Loucy (cell line): ENCODE data around the gene PARM1.

Source experiments
- H2AFZ ChIP-seq: fragments of 200-600 bp; sonication (generic); 2 replicates; pipeline ENCODE4 v1.6.0; 2016; ENCODE audit warnings: antibody characterized with exemption, mild to moderate bottlenecking, low read length, moderate library complexity
- H3F3A ChIP-seq: fragments of 200-600 bp; 2 replicates; pipeline ENCODE4 v1.6.0; 2016; ENCODE audit warnings: antibody characterized with exemption, low read depth, mild to moderate bottlenecking
- H3K27me3 ChIP-seq: fragments of 200-600 bp; sonication (generic); 2 replicates; pipeline ENCODE4 v1.6.1; 2014; ENCODE audit warnings: low read length, mild to moderate bottlenecking; ENCODE audit not compliant: insufficient read depth, poor library complexity, severe bottlenecking
- H3K36me3 ChIP-seq: fragments of 200-600 bp; sonication (generic); 2 replicates; pipeline ENCODE4 v1.6.1; 2016; ENCODE audit warnings: low read length; ENCODE audit not compliant: insufficient read depth
- H3K4me1 ChIP-seq: fragments of 200-600 bp; sonication (generic); 2 replicates; pipeline ENCODE4 v1.5.1; 2014; ENCODE audit warnings: low read length, mild to moderate bottlenecking; ENCODE audit not compliant: insufficient read depth, poor library complexity, severe bottlenecking
- H3K4me2 ChIP-seq: fragments of 200-600 bp; sonication (generic); 2 replicates; pipeline ENCODE4 v1.6.0; 2014; ENCODE audit warnings: antibody characterized with exemption, low read length, low read depth, mild to moderate bottlenecking; ENCODE audit not compliant: poor library complexity, severe bottlenecking
- H3K4me3 ChIP-seq: fragments of 200-600 bp; sonication (generic); 2 replicates; pipeline ENCODE4 v1.5.1; 2014; ENCODE audit warnings: low read length, mild to moderate bottlenecking, mixed read lengths; ENCODE audit not compliant: poor library complexity, severe bottlenecking
- H3K79me2 ChIP-seq: fragments of 200-600 bp; sonication (generic); 2 replicates; pipeline ENCODE4 v1.6.1; 2014; ENCODE audit warnings: low read length; ENCODE audit not compliant: insufficient read depth
- H3K9ac ChIP-seq: fragments of 200-600 bp; sonication (generic); 2 replicates; pipeline ENCODE4 v1.6.0; 2014; ENCODE audit warnings: mild to moderate bottlenecking, low read depth, low read length, moderate library complexity; ENCODE audit not compliant: poor library complexity, severe bottlenecking
- H3K9me2 ChIP-seq: fragments of 200-600 bp; sonication (generic); replicated peaks from 2 replicates; pipeline ENCODE4 v1.6.1; 2016; ENCODE audit warnings: low read depth, low read length, mixed read lengths
- H3K9me3 ChIP-seq: fragments of 200-600 bp; sonication (generic); 2 replicates; pipeline ENCODE4 v1.6.1; 2014; ENCODE audit warnings: mild to moderate bottlenecking, antibody characterized with exemption, low read length, low read depth; ENCODE audit not compliant: insufficient read depth
- H4K20me1 ChIP-seq: fragments of 200-600 bp; sonication (generic); 2 replicates; pipeline ENCODE4 v1.6.0; 2014; ENCODE audit warnings: antibody characterized with exemption, low read length, mild to moderate bottlenecking; ENCODE audit not compliant: insufficient read depth, poor library complexity, severe bottlenecking
- CTCF ChIP-seq: fragments of 200-600 bp; sonication (generic); conservative IDR thresholded peaks from 2 replicates; pipeline ENCODE4 v1.5.1; 2014; ENCODE audit warnings: mild to moderate bottlenecking, antibody characterized with exemption, low read length
- EZH2phosphoT487 ChIP-seq: fragments of 200-600 bp; IDR thresholded peaks from 2 replicates; pipeline ENCODE4 v1.6.1; 2018; ENCODE audit warnings: antibody characterized with exemption, mild to moderate bottlenecking, moderate library complexity, borderline replicate concordance

Gene PARM1

GRCh38 chr4:74997948-74998729, 65.2 kb downstream of the PARM1 start:
- Histone ChIP-seq H3K9me3 (no peaks in the 10 kb centered on the region), H3K4me2 (no peak overlapping the region), H3F3A (no peaks in the 10 kb centered on the region), H2AFZ (no peak overlapping the region), H3K9me2 (no peaks in the 10 kb centered on the region), H4K20me1 (no peaks in the 10 kb centered on the region), H3K9ac (no peak overlapping the region), H3K79me2 (no peaks in the 10 kb centered on the region), H3K36me3 (no peaks in the 10 kb centered on the region), H3K4me3 (no peak overlapping the region), H3K27me3 (no peaks in the 10 kb centered on the region), H3K4me1 (no peaks in the 10 kb centered on the region)
- TF ChIP-seq EZH2phosphoT487: no peak
- no peak for TF ChIP-seq CTCF

DNA sequence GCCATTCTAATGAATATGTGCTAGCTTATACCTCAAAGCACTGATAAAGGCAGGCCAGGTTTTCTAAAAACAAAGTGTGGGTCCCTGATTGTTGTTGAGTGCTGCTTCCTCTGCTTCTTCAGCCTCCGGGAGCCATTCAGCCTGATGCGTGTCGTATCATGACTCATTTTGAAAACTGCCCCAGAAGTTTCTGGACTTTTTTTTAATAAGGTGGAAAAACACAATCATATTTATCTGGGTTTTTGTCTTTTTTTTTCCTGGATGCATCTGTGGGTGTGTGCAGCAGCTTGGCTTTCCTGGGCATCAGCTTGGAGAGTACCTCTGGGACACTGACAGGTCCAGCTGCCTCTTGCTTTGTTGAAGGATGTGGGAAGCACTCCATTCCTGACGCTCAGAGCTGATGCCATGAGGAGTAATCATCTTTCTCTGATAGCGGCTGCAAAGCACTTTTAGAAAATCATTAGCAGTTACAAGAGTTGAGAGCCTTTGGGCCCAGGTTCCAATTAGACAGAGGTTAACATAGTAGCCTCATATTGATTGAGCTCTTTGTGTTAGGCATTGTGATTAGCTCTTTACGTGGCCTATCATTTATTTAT, 66.9 kb downstream of the PARM1 start:
- Histone ChIP-seq H3K79me2 (no peaks in the 10 kb centered on the region), H3F3A (no peaks in the 10 kb centered on the region), H3K9me2 (no peaks in the 10 kb centered on the region), H3K27me3 (no peaks in the 10 kb centered on the region), H2AFZ (no peak overlapping the region), H3K9ac (no peak overlapping the region), H3K4me2 (no peak overlapping the region), H3K4me3 (no peak overlapping the region), H3K4me1 (no peaks in the 10 kb centered on the region), H3K36me3 (no peaks in the 10 kb centered on the region), H3K9me3 (no peaks in the 10 kb centered on the region), H4K20me1 (no peaks in the 10 kb centered on the region)
- TF ChIP-seq EZH2phosphoT487: no peak
- TF ChIP-seq CTCF: no peak

GRCh38 chr4:75001871-75002270, 69.0 kb downstream of the PARM1 start:
- Histone ChIP-seq H4K20me1 (no peaks in the 10 kb centered on the region), H3K4me2 (no peak overlapping the region), H2AFZ (no peak overlapping the region)

More at GRCh38 chr4:75001871-75002270, 69.0 kb downstream of the PARM1 start:
- H3K36me3 ChIP-seq: no peaks in the 10 kb centered on the region
- TF ChIP-seq CTCF: no peak
- no peak for TF ChIP-seq EZH2phosphoT487
- no peak overlapping the region for H3K4me3 ChIP-seq
- no peaks in the 10 kb centered on the region for H3F3A ChIP-seq
- no peak overlapping the region for H3K9ac ChIP-seq
- H3K4me1 ChIP-seq: no peaks in the 10 kb centered on the region
- no peaks in the 10 kb centered on the region for H3K27me3 ChIP-seq
- no peaks in the 10 kb centered on the region for H3K9me2 ChIP-seq
- no peaks in the 10 kb centered on the region for H3K79me2 ChIP-seq
- H3K9me3 ChIP-seq: no peaks in the 10 kb centered on the region
